Neural crest cell (in vitro differentiated cells): ENCODE results near the gene EIF4E3. TPM values are rescaled to one million over a fixed set of nuclear protein-coding genes. Genes with fewer than 3 reads are reported as not detected.

Source experiments
- DNase-seq: peaks from one replicate; pipeline ENCODE4 v3.0.0; 2021; ENCODE audit warnings: low read depth, mixed read lengths, low spot score
- H3K27ac Mint-ChIP-seq: one replicate; pipeline ENCODE4 v1.8.0; 2021; ENCODE audit warnings: mild to moderate bottlenecking, mixed read lengths; ENCODE audit not compliant: unreplicated experiment
- H3K27me3 Mint-ChIP-seq: 2 replicates; pipeline ENCODE4 v1.8.0; 2021; ENCODE audit warnings: low read depth, mild to moderate bottlenecking, mixed read lengths
- H3K36me3 Mint-ChIP-seq: 2 replicates; pipeline ENCODE4 v1.8.0; 2021; ENCODE audit warnings: low read depth, mild to moderate bottlenecking, mixed read lengths
- H3K4me1 Mint-ChIP-seq: 2 replicates; pipeline ENCODE4 v1.8.0; 2021; ENCODE audit warnings: mixed read lengths
- H3K4me3 Mint-ChIP-seq: one replicate; pipeline ENCODE4 v1.8.0; 2021; ENCODE audit warnings: mild to moderate bottlenecking, mixed read lengths
- H3K9me3 Mint-ChIP-seq: 2 replicates; pipeline ENCODE4 v1.8.0; 2021; ENCODE audit warnings: mixed read lengths
- CTCF ChIP-seq: fragments of 200-600 bp; sonication (generic); conservative IDR thresholded peaks from 2 replicates; pipeline ENCODE4 v1.5.0; 2021; ENCODE audit warnings: antibody characterized with exemption, mild to moderate bottlenecking
- total RNA-seq: library from RNA; stranded (reverse); gene quantifications from 2 replicates; pipeline ENCODE4 v1.2.1, GENCODE V29; 2021

EIF4E3 gene
- total RNA-seq, 1 donor from 2014 or later = 8.9 TPM

DNA sequence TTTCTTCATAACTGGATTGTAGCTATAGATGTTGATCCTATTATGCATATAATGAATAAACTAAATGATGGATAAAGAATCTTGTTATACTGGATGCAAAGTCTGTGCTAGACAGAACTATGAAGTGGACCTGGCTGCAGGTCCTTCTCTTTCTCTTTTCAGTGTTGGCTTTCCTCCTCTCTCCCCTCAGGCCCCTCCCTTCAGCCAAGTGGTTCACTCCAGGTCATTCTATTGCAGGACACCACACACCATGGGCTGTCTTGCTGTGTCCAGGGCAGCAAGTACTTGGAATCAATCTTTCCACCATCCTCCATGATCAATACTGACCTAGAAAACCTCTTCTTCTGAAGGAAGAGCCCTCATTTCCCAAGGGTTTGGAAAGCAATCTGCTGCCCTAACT is 20.3 kb downstream of the EIF4E3 start:
- Mint-ChIP-seq H3K4me1 (peaks cover 4% of the 10 kb centered on the region), H3K9me3 (no peaks in the 10 kb centered on the region), H3K27ac (no peak overlapping the region), H3K27me3 (no peaks in the 10 kb centered on the region), H3K36me3 (no peaks in the 10 kb centered on the region), H3K4me3 (no peak overlapping the region)
- no peak for DNase-seq
- no peak for TF ChIP-seq CTCF

DNA sequence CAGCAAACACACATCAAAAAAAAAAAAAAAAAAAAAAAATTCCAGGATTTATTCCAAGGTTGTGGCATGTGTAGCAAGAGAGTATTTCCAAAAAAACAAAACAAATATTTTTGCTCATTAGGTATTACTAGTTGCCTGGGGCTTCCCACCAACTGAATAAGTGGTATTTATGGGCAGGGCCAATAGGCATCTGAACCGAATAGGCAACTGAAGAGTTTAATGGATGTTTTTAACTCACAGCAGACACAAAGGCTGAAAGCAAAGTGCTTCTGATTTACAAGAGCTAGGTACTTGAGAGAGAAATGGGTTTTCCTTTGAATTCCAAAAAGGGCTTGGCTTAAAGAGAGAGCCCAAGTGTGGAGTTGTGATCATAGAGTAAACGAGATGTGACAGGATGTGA is 21.4 kb downstream of the EIF4E3 start:
- Mint-ChIP-seq H3K27ac (no peak overlapping the region), H3K4me3 (no peak overlapping the region), H3K27me3 (no peaks in the 10 kb centered on the region), H3K4me1 (peaks cover 4% of the 10 kb centered on the region), H3K9me3 (no peaks in the 10 kb centered on the region), H3K36me3 (no peaks in the 10 kb centered on the region)
- no peak for TF ChIP-seq CTCF
- no peak for DNase-seq

DNA sequence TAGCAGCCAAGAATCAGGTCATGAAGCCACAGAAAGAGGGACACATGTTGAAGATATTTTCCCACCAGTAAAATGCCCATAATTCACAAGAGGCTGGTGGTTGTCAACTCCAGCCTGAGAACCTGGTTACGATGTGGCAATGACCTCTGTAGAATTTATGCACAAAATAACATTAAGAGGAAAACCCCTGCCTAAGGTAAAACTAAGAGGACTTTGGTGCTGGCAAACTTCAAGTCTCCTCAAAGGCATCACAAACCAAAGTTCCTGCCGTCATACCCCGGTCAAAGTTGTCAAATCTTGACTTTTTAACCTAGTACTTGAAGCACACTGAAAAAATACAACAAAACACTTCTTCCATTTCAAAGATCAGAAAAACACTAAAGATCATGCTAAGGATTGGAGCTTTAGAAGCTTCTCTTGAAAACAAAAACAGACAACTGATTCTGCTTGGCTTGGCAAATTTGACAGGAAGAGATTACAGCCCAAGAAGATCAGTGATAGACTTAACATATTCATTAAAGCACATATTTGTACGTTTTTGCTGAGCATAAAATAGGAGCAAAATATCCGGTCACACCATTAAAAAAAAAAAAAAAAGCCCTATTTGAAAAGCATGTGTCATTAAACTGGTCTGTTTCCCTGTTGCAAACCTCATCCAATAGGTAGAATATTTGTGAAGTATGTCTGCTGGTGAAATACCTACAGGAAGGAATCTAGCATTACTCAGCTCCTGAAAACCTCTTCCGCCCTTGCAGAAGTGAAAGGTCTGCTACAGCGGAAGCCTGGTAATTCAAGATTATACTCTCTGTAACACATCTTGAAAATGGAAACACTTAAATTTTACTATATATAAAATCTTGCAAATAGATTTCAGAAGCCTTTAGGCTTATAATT is 22.8 kb downstream of the EIF4E3 start:
- Mint-ChIP-seq H3K36me3 (peaks cover 7% of the 10 kb centered on the region), H3K27me3 (no peaks in the 10 kb centered on the region), H3K4me1 (peaks cover 4% of the 10 kb centered on the region), H3K4me3 (no peak overlapping the region), H3K9me3 (peaks cover 5% of the 10 kb centered on the region), H3K27ac (no peak overlapping the region)
- DNase-seq = no peak
- TF ChIP-seq CTCF = no peak

- no peaks in the 10 kb centered on the region for H3K27me3 Mint-ChIP-seq
- peaks cover 5% of the 10 kb centered on the region for H3K9me3 Mint-ChIP-seq
- H3K4me1 Mint-ChIP-seq = peaks cover 4% of the 10 kb centered on the region
- H3K27ac Mint-ChIP-seq = no peak overlapping the region
- H3K36me3 Mint-ChIP-seq = peaks cover 7% of the 10 kb centered on the region
- TF ChIP-seq CTCF = no peak
- no peak overlapping the region for H3K4me3 Mint-ChIP-seq
- DNase-seq = no peak
These were observed 23.9 kb downstream of the EIF4E3 start for GRCh38 chr3:71701251-71701762.

GRCh38 chr3:71695000-71695482 is 30.2 kb downstream of the EIF4E3 start:
- Mint-ChIP-seq H3K4me3 (no peak overlapping the region), H3K27me3 (no peaks in the 10 kb centered on the region), H3K36me3 (peaks cover 7% of the 10 kb centered on the region), H3K27ac (no peak overlapping the region), H3K9me3 (peaks cover 5% of the 10 kb centered on the region), H3K4me1 (peaks cover 34% of the 10 kb centered on the region)
- no peak for TF ChIP-seq CTCF
- no peak for DNase-seq
